Mesendoderm (in vitro differentiated cells): Measurements from ENCODE around the gene HNRNPH1.

Source experiments
- DNase-seq: peaks from one replicate; pipeline ENCODE4 v3.0.0; 2013
- H2AK5ac ChIP-seq: 2 replicates; pipeline ENCODE4 v1.6.1; 2013; ENCODE audit warnings: low read length, inconsistent platforms
- H2BK120ac ChIP-seq: 2 replicates; pipeline ENCODE4 v1.6.1; 2013; ENCODE audit warnings: low read depth, mild to moderate bottlenecking, low read length, moderate library complexity, mixed read lengths
- H2BK15ac ChIP-seq: replicated peaks from 2 replicates; pipeline ENCODE4 v1.6.1; 2013; ENCODE audit warnings: low read depth, mild to moderate bottlenecking, moderate library complexity
- H2BK5ac ChIP-seq: 2 replicates; pipeline ENCODE4 v1.6.1; 2013; ENCODE audit warnings: low read length, inconsistent platforms
- H3K18ac ChIP-seq: 2 replicates; pipeline ENCODE4 v1.6.1; 2013; ENCODE audit warnings: mild to moderate bottlenecking, low read length, mixed read lengths
- H3K23ac ChIP-seq: one replicate; pipeline ENCODE4 v1.6.1; 2013; ENCODE audit warnings: low read length
- H3K27ac ChIP-seq: 2 replicates; pipeline ENCODE4 v1.5.1; 2013; ENCODE audit warnings: low read depth, mild to moderate bottlenecking, inconsistent platforms, low read length, moderate library complexity
- H3K27me3 ChIP-seq: 2 replicates; pipeline ENCODE4 v1.6.1; 2013; ENCODE audit warnings: low read length, control low read depth, mild to moderate bottlenecking, inconsistent platforms; ENCODE audit not compliant: insufficient read depth, poor library complexity
- H3K36me3 ChIP-seq: 2 replicates; pipeline ENCODE4 v1.6.1; 2013; ENCODE audit warnings: low read length, inconsistent platforms; ENCODE audit not compliant: control insufficient read depth, insufficient read depth
- H3K4ac ChIP-seq: one replicate; pipeline ENCODE4 v1.6.1; 2013; ENCODE audit warnings: low read depth, mild to moderate bottlenecking, low read length, moderate library complexity
- H3K4me1 ChIP-seq: 2 replicates; pipeline ENCODE4 v1.6.1; 2013; ENCODE audit warnings: low read depth, low read length, inconsistent platforms; ENCODE audit not compliant: control insufficient read depth
- H3K4me2 ChIP-seq: 2 replicates; pipeline ENCODE4 v1.6.1; 2013; ENCODE audit warnings: low read length
- H3K4me3 ChIP-seq: 2 replicates; pipeline ENCODE4 v1.5.1; 2013; ENCODE audit warnings: mild to moderate bottlenecking, low read length
- H3K56ac ChIP-seq: one replicate; pipeline ENCODE4 v1.6.1; 2013; ENCODE audit warnings: low read length
- H3K79me1 ChIP-seq: 2 replicates; pipeline ENCODE4 v1.6.1; 2013; ENCODE audit warnings: low read length, inconsistent platforms
- H3K79me2 ChIP-seq: 2 replicates; pipeline ENCODE4 v1.6.1; 2013; ENCODE audit warnings: mild to moderate bottlenecking, low read length; ENCODE audit not compliant: control insufficient read depth, insufficient read depth
- H3K9ac ChIP-seq: 2 replicates; pipeline ENCODE4 v1.6.1; 2013; ENCODE audit warnings: low read length, inconsistent platforms
- H4K5ac ChIP-seq: one replicate; pipeline ENCODE4 v1.6.1; 2013; ENCODE audit warnings: low read length
- H4K8ac ChIP-seq: one replicate; pipeline ENCODE4 v1.6.1; 2013; ENCODE audit warnings: low read depth, mild to moderate bottlenecking, control low read depth, low read length, moderate library complexity
- WGBS: extraction: QIAGEN DNeasy Blood & Tissue Kit; methylation state at CpG from one replicate; pipeline ENCODE4 v1.1.7; 2013; ENCODE audit warnings: low lambda C conversion rate, missing lambda C conversion rate; ENCODE audit not compliant: insufficient coverage; ENCODE audit errors: extremely low coverage; 5-methylcytosine and 5-hydroxymethylcytosine counted together

Gene HNRNPH1

DNA sequence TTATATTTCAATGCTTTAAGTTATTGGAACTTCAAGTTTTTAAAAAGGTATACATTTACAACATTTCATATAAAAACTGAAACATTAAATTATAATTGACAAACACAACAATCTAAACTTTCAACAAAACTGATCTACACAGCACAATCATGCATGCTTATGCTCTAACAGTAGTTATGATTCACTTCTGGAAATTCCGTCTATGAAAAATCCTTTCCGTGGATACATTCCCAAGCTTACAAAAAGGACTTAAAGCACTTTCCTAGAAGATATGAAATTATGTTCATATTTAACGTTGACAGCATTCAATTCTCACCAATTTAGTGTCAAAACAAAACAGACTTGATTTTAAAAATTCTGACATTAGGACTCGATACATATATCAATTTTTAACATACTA lies 3.7 kb downstream of the HNRNPH1 start:
- peak overlapping the region; percentile 30 for H3K4me2 ChIP-seq
- H3K79me1 ChIP-seq, result peaks cover 13% of the 10 kb centered on the region
- DNase-seq, result no peak
- no peak overlapping the region for H4K5ac ChIP-seq
- H3K18ac ChIP-seq, result no peak overlapping the region
- H2AK5ac ChIP-seq, result no peak overlapping the region
- H3K27ac ChIP-seq, result no peak overlapping the region
- H3K23ac ChIP-seq, result no peak overlapping the region
- H3K4me1 ChIP-seq, result peaks cover 6% of the 10 kb centered on the region
- 100% methylated on average over 1 of the region's 4 CpGs for WGBS
- H2BK15ac ChIP-seq, result no peak overlapping the region
- peaks cover 28% of the 10 kb centered on the region for H3K36me3 ChIP-seq
- peaks cover 55% of the 10 kb centered on the region for H3K79me2 ChIP-seq
- H3K4me3 ChIP-seq, result no peak overlapping the region
- H3K56ac ChIP-seq, result no peak overlapping the region
- H3K4ac ChIP-seq, result no peak overlapping the region
- H3K27me3 ChIP-seq, result no peaks in the 10 kb centered on the region
- H3K9ac ChIP-seq, result no peak overlapping the region
- H4K8ac ChIP-seq, result no peak overlapping the region
- no peak overlapping the region for H2BK120ac ChIP-seq
- no peak overlapping the region for H2BK5ac ChIP-seq

DNA sequence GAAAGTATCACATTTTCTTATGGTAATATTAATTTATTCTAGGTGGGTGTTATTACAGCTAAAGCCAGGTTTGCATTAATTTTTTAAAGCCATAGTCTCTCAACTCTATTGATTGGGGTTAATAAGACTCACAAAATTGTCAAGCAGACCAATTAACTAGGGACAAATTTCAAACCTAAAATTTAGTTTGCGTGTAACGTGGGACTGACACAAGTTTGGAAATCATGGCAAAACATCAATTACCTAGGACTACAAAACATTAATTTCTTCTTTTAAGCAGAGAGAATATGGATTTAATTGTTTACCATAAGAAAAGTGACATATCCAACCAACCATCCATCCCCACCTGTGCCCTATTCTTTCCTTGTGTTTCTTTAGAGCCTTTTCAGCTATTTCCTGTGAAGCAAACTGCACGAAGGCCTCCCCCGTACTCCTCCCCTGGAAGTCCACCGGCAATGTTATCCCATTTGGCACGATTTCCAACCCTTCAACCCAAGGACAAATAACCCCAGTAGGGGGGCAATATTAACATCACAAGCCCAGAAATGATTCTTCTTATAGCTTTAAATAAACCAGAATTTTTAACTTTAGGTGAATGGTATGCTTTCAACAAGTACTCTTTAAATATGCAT lies 4.4 kb downstream of the HNRNPH1 start:
- Histone ChIP-seq H2BK120ac (no peak overlapping the region), H3K4ac (no peak overlapping the region), H3K79me1 (peaks cover 11% of the 10 kb centered on the region), H2AK5ac (no peak overlapping the region), H3K36me3 (peaks cover 29% of the 10 kb centered on the region), H2BK15ac (no peak overlapping the region), H3K23ac (no peak overlapping the region), H3K27ac (no peak overlapping the region), H3K79me2 (peaks cover 55% of the 10 kb centered on the region), H3K4me1 (peaks cover 2% of the 10 kb centered on the region), H3K4me2 (peak overlapping the region; percentile 3), H2BK5ac (no peak overlapping the region), H3K9ac (no peak overlapping the region), H3K4me3 (no peak overlapping the region), H4K8ac (no peak overlapping the region), H4K5ac (no peak overlapping the region), H3K56ac (no peak overlapping the region), H3K18ac (no peak overlapping the region), H3K27me3 (no peaks in the 10 kb centered on the region)
- DNase-seq, result no peak
- no CpG with 5 or more reads among the region's 6 CpGs for WGBS

DNA sequence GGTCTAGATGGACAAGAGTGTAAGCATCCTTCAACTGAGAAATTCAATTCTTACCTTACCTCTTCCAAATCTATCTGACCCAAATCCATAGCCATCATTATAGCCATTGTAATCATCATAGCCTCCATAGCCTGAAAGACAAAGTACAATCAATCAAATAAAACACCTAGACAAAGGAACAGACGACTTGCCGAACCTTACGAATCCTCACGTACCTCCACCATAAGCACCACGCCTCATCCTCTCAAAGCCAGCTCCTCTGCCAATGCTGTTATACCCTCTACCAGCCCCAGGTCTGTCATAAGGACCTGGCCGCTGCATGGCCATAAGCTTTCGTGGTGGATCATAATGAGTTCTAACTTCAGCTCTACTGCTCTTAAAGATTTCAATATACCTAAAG lies 5.5 kb downstream of the HNRNPH1 start:
- Histone ChIP-seq H2BK120ac (no peak overlapping the region), H3K79me2 (peaks cover 50% of the 10 kb centered on the region), H3K23ac (no peak overlapping the region), H3K27me3 (no peaks in the 10 kb centered on the region), H4K5ac (no peak overlapping the region), H3K9ac (no peak overlapping the region), H2BK5ac (no peak overlapping the region), H3K4me2 (no peak overlapping the region), H3K27ac (no peak overlapping the region), H3K4me1 (peaks cover 2% of the 10 kb centered on the region), H3K36me3 (peaks cover 38% of the 10 kb centered on the region), H3K4me3 (no peak overlapping the region), H3K56ac (no peak overlapping the region), H2BK15ac (no peak overlapping the region), H3K18ac (no peak overlapping the region), H3K4ac (no peak overlapping the region), H2AK5ac (no peak overlapping the region), H4K8ac (no peak overlapping the region), H3K79me1 (peaks cover 14% of the 10 kb centered on the region)
- no CpG with 5 or more reads among the region's 7 CpGs for WGBS
- no peak for DNase-seq

DNA sequence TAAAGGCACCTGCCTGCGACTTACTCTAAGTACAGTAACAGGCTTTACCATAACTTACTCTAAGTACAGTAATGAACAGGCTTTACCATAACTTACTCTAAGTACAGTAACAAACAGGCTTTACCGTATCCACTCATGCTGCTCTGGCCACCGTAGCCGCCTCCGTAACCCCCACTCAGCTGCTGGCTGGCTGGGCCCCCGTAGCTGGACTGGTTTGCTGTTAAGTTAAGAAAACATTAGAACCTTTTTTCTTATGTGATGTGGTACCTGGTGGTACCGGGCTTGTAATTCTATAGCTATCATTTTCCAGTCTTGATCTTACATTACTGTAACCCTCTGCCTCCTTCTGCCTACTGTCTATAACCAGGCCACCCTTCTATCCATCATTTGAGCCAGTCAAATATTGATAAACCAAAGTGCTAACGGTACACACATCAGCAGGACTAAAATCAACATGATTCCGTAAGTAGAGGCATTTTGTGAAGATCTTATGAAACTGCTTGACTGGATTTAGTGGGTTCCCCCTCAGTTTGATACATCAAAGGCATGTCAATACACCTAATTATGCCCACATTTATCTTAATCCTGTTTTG lies 7.4 kb downstream of the HNRNPH1 start:
- Histone ChIP-seq H3K27me3 (no peaks in the 10 kb centered on the region), H3K4me3 (no peak overlapping the region), H3K23ac (no peak overlapping the region), H3K27ac (no peak overlapping the region), H3K56ac (no peak overlapping the region), H3K79me1 (peaks cover 14% of the 10 kb centered on the region), H3K4me2 (no peak overlapping the region), H3K18ac (no peak overlapping the region), H3K4ac (no peak overlapping the region), H2BK15ac (no peak overlapping the region), H3K79me2 (peaks cover 33% of the 10 kb centered on the region), H4K5ac (no peak overlapping the region), H2AK5ac (no peak overlapping the region), H2BK120ac (no peak overlapping the region), H3K4me1 (peaks cover 2% of the 10 kb centered on the region), H3K36me3 (peaks cover 43% of the 10 kb centered on the region), H4K8ac (no peak overlapping the region), H3K9ac (no peak overlapping the region), H2BK5ac (no peak overlapping the region)
- DNase-seq, result no peak
- no CpG with 5 or more reads among the region's 9 CpGs for WGBS

DNA sequence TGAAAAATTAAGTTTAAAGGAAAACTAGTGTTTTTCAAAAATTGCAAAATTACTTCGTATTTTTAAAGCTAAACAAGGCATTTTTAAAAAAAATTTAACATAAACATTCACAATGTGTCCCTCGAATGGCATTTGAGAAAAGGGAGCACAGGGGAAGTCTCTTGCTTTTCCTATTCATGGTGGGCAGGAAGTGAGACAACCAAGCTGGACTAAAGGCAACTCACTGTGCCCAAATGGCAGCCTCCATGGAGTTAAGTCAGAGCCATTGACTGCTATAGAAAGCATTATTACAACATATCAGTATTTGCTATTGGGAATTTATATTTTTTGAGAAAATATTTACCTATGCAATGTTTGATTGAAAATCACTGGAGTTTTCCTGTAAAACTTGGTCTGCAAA lies 8.3 kb downstream of the HNRNPH1 start:
- Histone ChIP-seq H3K56ac (no peak overlapping the region), H2AK5ac (no peak overlapping the region), H3K27ac (no peak overlapping the region), H3K18ac (no peak overlapping the region), H2BK120ac (no peak overlapping the region), H3K36me3 (peaks cover 43% of the 10 kb centered on the region), H3K4me1 (no peaks in the 10 kb centered on the region), H3K9ac (no peak overlapping the region), H3K79me2 (peaks cover 24% of the 10 kb centered on the region), H4K8ac (no peak overlapping the region), H2BK5ac (no peak overlapping the region), H3K23ac (no peak overlapping the region), H3K4ac (no peak overlapping the region), H2BK15ac (no peak overlapping the region), H3K4me3 (no peak overlapping the region), H3K79me1 (peaks cover 14% of the 10 kb centered on the region), H3K27me3 (no peaks in the 10 kb centered on the region), H3K4me2 (no peak overlapping the region), H4K5ac (no peak overlapping the region)
- DNase-seq, result no peak
- no CpG with 5 or more reads among the region's 2 CpGs for WGBS

DNA sequence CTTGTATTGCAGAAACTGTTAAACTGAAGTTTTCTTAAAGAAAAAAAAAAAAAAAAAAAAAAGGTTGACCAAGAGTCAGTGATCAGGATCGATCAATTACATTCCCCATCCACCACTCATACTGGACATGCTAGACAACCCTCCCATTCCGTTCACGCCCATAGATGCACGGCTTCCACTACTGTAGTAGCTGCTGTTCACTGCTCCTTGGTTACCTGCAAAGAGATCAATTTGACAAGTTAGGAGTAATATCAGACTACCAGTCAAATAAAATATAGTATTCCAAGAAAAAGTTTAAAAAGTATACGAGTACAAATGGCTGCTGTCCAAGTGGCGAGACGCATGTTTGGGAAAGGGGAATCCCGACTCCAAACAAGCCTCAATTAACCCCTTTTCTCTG lies 8.7 kb downstream of the HNRNPH1 start:
- Histone ChIP-seq H3K4me2 (no peak overlapping the region), H2BK5ac (no peak overlapping the region), H4K5ac (no peak overlapping the region), H3K4me3 (no peak overlapping the region), H3K27me3 (no peaks in the 10 kb centered on the region), H3K27ac (no peak overlapping the region), H2BK120ac (no peak overlapping the region), H3K56ac (no peak overlapping the region), H2BK15ac (no peak overlapping the region), H3K36me3 (peaks cover 43% of the 10 kb centered on the region), H3K79me1 (peaks cover 14% of the 10 kb centered on the region), H3K79me2 (peaks cover 21% of the 10 kb centered on the region), H3K9ac (no peak overlapping the region), H3K23ac (no peak overlapping the region), H4K8ac (no peak overlapping the region), H2AK5ac (no peak overlapping the region), H3K4ac (no peak overlapping the region), H3K4me1 (no peaks in the 10 kb centered on the region), H3K18ac (no peak overlapping the region)
- no CpG with 5 or more reads among the region's 8 CpGs for WGBS
- DNase-seq, result no peak
